HG03280 (cell line): Measurements from ENCODE around the gene FOXP2.
"Not testable (repeated sequence)": the region's sequence is repeated elsewhere in the genome, so short reads cannot be mapped to it uniquely, and the experiment has no call there.

Experiments
- ATAC-seq: cut with Tn5 transposase; IDR thresholded peaks from one replicate; pipeline ENCODE4 v1.9.1; 2021; ENCODE audit warnings: mild to moderate bottlenecking, moderate library complexity; ENCODE audit not compliant: unreplicated experiment

The FOXP2 gene

DNA sequence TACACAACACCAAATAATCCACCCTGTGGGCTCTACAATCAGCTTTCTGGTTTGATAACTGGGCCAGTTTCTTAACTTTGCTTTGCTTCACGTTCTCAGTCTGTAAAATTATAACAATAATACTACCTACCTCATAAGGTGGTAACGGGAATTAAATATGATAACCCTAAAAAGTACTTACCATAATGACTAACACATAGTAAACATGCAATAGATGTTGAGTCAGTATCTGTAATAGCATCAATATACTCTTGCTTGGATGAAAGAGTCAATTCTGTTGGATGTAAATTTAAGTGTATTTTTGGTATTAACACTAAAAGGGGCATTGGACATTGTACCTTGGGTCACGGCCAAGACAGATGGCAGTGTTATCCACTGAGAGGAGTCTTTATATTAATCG, 160.5 kb downstream of the FOXP2 start:
- ATAC-seq = no peak

- ATAC-seq = not testable (repeated sequence)
These were observed 166.3 kb downstream of the FOXP2 start for GRCh38 chr7:114580963-114581362.

- no peak for ATAC-seq
These were observed 173.9 kb downstream of the FOXP2 start for GRCh38 chr7:114588506-114588905.

- ATAC-seq = no peak
These were observed 174.8 kb downstream of the FOXP2 start for GRCh38 chr7:114589436-114589835.

DNA sequence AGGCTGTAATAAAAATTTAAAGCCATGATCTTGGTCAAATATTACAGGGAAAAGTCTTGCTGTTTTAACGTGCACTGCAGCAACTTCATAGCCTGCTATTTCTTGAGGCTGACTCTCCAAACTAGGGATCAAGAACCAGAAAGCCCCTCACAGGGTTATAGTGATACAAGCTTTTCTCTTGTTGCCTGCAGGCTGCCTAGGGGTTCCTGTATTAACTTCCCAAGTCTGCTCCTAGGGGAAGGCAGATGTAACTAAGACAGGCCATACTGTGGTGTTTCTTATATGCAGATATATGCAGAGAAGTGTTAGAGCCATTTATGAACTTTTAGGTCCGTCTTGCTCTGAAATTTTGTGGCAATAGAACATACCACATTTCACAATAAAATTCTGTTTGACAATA, 175.7 kb downstream of the FOXP2 start:
- no peak for ATAC-seq

- no peak for ATAC-seq
These were observed 184.3 kb downstream of the FOXP2 start for GRCh38 chr7:114598946-114599345.

- ATAC-seq = no peak
These were observed 191.5 kb downstream of the FOXP2 start for GRCh38 chr7:114606100-114606499.

DNA sequence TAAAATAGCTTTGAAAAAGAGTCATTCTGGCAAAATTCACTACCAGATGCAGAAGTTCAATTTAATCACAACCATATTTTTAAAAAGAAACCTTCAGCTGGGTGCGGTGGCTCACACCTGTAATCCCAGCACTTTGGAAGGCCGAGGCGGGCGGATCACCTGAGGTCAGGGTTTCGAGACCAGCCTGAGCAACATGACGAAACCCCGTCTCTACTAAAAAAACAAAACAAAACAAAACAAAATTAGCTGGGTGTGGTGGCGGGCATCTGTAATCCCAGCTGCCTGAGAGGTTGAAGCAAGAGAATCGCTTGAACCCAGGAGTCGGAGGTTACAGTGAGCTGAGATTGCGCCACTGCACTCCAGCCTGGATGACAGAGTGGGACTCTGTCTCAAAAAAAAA, 194.2 kb downstream of the FOXP2 start:
- not testable (repeated sequence) for ATAC-seq

DNA sequence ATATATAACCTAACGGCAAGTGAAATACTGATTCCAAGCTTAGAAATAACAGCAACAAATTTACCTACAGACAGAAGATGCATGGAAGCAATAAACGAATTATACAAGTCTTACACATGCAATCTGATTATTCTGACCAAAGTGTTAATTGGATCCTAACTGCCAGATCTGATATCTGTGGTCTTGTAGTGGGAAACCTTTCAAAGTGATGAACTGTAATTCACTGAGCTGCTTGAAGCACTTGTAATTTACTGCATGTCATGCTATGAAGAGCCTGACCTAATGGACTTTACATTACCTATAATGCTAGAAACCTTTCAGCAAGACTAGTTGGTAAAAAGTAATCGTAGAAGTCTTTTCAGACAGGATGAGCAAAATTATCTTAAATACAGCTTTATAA, 205.6 kb downstream of the FOXP2 start:
- no peak for ATAC-seq

DNA sequence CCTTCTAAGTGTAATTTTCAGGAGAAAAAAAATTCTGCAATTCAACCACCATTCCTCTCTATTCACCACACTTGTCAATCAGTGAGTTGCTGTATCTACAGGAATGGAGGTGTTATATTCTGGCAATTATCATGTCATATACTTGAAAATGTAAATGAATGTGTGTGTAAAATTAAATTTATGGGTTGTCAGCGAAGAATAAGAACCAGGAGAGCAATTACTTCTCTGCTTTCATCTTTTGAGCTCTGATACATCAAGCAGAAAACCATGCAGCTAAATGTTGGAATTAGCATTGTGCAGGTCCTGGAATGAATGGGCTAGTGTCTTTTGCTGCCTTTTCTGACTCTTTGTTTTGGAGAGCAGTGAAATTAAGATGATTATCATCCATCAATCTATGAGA, 207.6 kb downstream of the FOXP2 start:
- ATAC-seq = no peak

GRCh38 chr7:114623146-114623545, 208.5 kb downstream of the FOXP2 start:
- ATAC-seq = no peak

GRCh38 chr7:114627231-114627630, 212.6 kb downstream of the FOXP2 start:
- no peak for ATAC-seq

DNA sequence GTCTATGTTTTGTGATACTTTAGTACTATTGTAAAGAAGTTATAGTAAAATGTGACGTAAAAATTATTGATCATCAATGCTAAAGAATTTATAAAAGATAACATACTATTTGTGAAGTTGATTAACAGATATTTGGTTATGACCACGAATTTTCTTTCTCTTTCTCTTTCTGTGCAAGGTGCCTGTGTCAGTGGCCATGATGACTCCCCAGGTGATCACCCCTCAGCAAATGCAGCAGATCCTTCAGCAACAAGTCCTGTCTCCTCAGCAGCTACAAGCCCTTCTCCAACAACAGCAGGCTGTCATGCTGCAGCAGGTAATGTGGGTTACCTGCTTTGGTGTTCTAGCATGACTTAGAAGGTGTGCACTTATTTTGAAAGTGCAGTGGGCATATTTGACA, 213.7 kb downstream of the FOXP2 start:
- no peak for ATAC-seq

DNA sequence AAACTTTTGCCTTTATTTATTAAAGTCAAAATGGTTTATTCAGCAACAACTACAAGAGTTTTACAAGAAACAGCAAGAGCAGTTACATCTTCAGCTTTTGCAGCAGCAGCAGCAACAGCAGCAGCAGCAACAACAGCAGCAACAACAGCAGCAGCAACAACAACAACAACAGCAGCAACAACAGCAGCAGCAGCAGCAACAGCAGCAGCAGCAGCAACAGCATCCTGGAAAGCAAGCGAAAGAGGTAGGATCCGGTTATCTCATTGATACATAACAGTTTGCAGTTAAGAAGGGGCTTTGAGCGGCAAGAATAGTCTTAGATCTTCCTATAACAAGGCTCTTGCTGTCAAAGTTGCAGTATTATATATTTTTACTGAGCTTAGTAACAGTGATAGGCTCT, 215.1 kb downstream of the FOXP2 start:
- ATAC-seq = no peak

DNA sequence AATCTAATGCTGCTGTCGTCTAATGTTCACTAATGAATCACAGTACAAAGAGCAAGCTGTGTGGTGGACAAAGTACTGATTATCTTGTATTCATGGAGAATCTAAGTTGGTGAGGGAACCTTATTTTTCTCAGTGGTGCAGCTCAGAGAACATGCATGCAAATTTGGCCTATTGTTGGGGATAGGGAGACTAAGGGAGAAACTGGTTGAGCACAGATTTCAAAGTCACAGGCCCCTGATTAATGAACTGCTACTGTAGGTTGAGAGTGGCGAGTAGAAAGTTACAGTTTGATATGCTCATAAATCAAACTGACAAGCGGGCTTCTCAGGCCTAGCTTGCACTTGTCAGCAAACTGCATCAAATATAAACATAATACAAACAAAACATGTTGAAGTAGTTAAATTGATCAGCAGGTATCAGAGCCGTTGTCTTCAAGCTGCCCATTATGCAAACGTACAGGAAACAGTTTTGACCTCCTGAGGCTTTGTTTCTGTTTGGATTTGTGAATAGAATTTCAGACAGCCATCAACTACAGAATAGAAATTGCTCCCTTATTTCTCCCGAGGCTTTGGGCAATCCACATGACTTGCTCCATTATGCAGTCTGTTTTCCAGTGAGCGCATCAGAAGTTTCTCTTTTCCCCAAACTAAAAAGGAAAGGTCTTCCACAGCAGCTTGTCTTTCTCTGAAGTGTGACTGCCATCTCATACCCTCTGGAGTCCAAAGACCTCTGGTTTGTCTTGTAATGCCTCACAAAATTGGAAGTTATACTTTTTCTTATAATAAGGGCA, 215.8 kb downstream of the FOXP2 start:
- no peak for ATAC-seq

DNA sequence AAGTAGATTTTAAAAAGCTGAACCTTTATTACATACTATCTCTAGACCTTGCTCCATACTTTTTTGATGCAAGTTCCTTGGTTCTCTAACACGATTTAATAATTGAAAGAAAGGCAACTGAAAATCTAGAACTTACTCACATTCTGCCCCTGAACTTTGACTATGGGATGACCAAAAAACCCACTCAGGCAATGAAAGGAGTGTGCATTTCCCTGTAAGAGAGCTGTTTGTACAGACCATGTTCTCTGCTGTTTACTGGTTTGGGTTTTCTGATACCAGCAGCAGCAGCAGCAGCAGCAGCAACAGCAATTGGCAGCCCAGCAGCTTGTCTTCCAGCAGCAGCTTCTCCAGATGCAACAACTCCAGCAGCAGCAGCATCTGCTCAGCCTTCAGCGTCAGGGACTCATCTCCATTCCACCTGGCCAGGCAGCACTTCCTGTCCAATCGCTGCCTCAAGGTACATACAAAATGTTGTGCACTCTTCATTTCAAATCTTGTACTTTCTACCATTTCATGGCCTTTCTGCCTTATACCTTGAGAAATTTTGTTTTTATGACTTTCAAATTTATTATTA, 216.7 kb downstream of the FOXP2 start:
- no peak for ATAC-seq

DNA sequence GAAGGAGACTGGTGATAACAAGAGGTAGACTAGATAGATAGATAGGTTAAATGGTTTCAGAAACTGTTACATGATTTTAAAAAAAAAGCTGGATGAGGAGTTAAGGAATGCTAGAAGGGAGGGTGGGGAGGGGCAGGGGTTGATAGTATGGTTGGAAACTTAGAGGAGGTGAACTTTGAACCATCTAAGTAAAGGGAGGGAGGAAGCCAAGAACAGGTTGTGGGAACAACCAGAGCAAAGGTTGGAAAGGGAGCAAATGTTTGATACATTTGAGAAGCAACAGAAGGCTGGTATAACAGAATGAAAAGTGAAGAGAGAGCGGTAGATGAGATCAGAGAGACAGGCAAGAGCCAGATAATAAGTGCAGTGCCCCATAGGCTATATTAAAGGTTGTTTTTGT, 224.8 kb downstream of the FOXP2 start:
- no peak for ATAC-seq

- no peak for ATAC-seq
These were observed 229.8 kb downstream of the FOXP2 start for GRCh38 chr7:114644455-114644854.

GRCh38 chr7:114645451-114645850, 230.8 kb downstream of the FOXP2 start:
- no peak for ATAC-seq

GRCh38 chr7:114647518-114647917, 232.9 kb downstream of the FOXP2 start:
- ATAC-seq = no peak

DNA sequence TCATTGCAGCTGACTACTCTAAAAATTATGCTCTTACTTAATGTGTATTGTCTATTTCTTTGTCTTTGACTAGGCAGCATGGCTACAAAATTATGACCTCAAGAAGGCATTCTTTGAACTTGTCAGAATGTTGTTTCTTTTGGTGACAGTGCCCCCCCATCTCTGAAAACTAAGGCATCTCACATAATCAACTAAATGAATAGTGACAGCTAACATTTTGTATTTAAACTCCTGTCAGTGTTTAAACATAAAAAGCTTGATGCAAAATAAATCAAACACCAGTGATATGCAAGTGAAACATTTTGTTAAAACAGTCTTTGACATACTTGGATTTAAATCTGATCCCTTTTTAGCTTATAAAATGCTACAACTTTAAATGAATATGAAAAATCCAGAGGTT, 233.5 kb downstream of the FOXP2 start:
- no peak for ATAC-seq

DNA sequence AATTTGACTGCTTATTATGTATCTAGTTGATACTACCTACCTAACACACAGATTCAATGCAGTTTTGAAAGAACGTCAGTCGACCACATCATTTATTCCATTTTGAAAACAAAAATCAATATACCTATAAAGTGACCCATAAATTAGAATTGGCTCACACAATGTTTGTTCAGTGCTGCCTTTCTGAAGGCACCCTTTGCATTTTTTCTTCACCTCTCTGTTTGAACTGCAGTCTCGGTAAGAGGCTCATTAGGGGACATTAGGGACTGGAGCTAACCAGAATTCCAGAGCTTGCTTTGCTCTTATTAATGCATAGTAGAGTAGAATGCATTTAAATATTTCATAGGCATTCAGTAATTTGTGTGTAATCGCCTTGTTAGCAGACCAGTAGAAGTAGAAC, 234.1 kb downstream of the FOXP2 start:
- ATAC-seq = no peak

- ATAC-seq = no peak
These were observed 235.1 kb downstream of the FOXP2 start for GRCh38 chr7:114649689-114650088.
